GM12801 (cell line): ENCODE results near the gene KLHDC8A.

Experiments used
- CTCF ChIP-seq: IDR thresholded peaks from one replicate; pipeline ENCODE4 v1.5.1; 2011; ENCODE audit warnings: control low read depth; ENCODE audit not compliant: insufficient read length; ENCODE audit errors: extremely low read depth

KLHDC8A gene

GRCh38 chr1:205301842-205302588, 54.7 kb downstream of the KLHDC8A start:
- TF ChIP-seq CTCF = no peak

- no peak for TF ChIP-seq CTCF
These were observed 55.4 kb downstream of the KLHDC8A start for GRCh38 chr1:205301205-205301821.

GRCh38 chr1:205300149-205300548, 56.6 kb downstream of the KLHDC8A start:
- no peak for TF ChIP-seq CTCF

- no peak for TF ChIP-seq CTCF
These were observed 58.3 kb downstream of the KLHDC8A start for GRCh38 chr1:205298191-205298994.

GRCh38 chr1:205296154-205296553, 60.6 kb downstream of the KLHDC8A start:
- no peak for TF ChIP-seq CTCF

GRCh38 chr1:205294934-205295333, 61.8 kb downstream of the KLHDC8A start:
- no peak for TF ChIP-seq CTCF

GRCh38 chr1:205294175-205294917, 62.4 kb downstream of the KLHDC8A start:
- TF ChIP-seq CTCF = no peak
